GM19239 (cell line): Measurements from ENCODE around the gene TMEM80.

Source experiments
- DNase-seq: peaks from one replicate; pipeline ENCODE4 v3.0.0; 2011; ENCODE audit warnings: low spot score; ENCODE audit not compliant: insufficient read length
- FAIRE-seq: peaks from 2 replicates; lab custom pipeline; 2011; peaks lifted over from hg19 to GRCh38; lab: Jason Lieb, UNC

The TMEM80 gene

DNA sequence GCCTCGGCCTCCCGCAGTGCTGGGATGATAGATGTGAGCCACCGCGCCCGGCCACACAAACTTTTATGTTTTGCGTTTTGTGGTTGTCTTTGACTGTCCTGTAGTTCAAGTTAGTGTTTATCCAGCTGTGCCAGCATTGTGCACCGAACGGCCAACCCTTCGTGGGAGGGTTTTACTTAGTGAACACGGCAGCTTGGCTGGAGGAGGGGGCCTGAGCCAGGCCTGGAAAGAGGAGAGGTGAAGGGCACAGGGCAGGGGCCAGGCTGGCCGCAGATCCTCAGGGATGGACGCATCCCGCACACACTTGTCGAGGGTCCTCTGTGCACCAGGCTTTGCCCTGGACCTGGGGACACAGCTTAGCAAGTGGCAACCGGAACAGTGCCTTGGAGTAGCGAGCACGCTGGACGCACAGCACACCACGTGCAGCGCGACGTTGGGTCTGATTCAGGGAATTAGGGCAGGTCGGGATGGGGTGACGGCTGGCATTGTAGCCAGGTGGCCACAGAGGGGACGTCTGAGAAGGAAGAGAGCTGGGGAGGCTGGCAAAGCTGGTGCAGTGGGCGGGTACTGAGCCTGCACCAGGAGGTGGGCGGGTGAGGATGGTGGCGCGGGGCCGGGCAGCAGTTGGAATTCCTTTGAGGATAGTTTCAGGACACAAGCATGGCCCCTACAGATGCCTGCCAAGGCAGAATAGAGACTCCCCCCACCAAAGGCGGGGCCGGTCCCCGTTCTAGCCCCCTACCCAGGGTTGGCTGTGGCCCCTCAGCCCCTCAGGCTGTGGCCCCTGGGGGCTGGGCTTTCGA, 23.8 kb downstream of the TMEM80 start:
- DNase-seq, result no peak
- FAIRE-seq, result no peak

DNA sequence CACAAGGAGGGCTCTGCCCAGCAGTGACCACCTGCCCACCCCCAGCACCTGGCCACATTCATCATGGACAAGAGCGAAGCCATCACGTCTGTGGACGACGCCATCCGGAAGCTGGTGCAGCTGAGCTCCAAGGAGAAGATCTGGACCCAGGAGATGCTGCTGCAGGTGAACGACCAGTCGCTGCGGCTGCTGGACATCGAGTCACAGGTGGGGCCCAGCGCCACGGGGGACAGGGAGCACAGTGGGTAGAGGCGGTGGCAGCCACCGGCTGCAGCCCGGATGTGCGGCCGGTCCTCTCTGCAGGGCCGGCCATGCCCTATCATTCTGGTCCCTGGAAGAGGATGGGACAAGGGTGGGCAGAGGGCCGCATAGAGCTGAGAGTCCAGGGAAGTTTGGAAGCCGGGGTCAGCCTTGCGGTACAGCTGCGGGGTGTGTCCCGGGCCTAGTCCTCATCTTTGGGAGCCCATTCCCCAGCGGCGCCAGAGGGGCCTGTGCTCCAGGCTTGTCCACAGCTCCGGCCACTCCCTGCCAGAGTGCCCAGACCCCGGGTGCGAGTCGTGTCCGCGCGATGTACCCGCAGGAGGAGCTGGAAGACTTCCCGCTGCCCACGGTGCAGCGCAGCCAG, 24.5 kb downstream of the TMEM80 start:
- FAIRE-seq (no peak), DNase-seq (no peak)

DNA sequence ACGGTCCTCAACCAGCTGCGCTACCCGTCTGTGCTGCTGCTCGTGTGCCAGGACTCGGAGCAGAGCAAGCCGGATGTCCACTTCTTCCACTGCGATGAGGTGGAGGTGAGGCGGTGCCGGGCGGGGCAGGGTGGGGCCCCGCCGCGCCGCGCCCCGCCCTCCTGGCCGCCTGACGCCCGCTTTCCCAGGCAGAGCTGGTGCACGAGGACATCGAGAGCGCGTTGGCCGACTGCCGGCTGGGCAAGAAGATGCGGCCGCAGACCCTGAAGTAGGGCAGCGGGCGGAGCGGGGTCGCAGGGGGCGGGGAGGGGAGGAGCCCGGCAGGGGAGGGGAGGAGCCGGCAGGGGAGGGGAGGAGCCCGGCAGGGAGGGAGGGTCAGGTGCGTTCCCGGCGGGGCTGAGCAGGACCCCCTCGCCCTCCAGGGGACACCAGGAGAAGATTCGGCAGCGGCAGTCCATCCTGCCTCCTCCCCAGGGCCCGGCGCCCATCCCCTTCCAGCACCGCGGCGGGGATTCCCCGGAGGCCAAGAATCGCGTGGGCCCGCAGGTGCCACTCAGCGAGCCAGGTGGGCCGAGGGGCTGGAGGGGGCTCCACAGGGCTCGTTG, 25.1 kb downstream of the TMEM80 start:
- FAIRE-seq (no peak), DNase-seq (no peak)

DNA sequence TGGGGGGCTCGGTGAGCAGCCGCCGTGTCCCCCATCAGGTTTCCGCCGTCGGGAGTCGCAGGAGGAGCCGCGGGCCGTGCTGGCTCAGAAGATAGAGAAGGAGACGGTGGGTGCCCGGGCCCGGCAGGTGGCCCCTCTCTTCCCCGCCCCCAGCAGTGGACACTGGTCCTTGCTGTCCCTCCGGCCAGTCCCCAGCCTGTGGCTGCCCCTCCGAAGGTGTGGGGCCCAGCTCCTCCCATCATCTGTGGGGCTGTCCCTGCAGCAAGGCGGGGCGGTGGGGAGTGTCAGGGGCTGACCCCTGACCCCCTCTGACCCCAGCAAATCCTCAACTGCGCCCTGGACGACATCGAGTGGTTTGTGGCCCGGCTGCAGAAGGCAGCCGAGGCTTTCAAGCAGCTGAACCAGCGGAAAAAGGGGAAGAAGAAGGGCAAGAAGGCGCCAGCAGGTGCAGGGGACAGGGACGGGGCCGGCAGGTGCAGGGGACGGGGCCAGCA, 25.7 kb downstream of the TMEM80 start:
- FAIRE-seq (no peak), DNase-seq (no peak)

DNA sequence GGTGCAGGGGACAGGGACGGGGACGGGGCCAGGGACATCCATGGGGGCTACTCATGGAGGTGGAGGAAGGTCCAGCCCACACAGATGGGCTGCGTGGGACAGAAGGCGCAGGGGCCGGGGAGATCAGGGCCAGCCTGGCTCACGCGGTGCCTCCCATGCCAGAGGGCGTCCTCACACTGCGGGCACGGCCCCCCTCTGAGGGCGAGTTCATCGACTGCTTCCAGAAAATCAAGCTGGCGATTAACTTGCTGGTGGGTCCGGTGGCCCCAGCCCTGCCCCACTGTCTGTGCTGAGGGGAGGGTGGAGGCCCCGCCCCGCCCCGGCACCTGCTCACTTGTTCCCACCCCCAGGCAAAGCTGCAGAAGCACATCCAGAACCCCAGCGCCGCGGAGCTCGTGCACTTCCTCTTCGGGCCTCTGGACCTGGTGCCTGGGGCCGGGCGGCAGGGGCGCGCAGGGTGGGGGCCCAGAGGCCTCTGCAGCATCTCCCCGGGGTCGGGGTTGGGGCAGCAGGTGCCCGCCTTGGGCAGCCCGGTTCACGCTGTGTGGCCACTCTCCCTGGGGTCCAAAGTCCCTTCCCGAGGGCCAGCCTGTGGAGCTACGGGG, 26.2 kb downstream of the TMEM80 start:
- DNase-seq, result no peak
- no peak for FAIRE-seq

DNA sequence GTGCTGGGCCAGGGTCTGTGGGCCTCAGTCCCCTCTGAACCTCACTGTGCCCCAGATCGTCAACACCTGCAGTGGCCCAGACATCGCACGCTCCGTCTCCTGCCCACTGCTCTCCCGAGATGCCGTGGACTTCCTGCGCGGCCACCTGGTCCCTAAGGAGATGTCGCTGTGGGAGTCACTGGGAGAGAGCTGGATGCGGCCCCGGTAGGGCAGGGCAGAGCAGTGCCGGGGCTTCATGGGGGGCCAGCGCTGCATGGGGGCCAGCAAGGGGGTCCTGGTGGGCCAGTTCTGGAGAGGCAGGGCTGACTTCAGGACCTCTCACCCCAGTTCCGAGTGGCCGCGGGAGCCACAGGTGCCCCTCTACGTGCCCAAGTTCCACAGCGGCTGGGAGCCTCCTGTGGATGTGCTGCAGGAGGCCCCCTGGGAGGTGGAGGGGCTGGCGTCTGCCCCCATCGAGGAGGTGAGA, 26.8 kb downstream of the TMEM80 start:
- FAIRE-seq, result no peak

DNA sequence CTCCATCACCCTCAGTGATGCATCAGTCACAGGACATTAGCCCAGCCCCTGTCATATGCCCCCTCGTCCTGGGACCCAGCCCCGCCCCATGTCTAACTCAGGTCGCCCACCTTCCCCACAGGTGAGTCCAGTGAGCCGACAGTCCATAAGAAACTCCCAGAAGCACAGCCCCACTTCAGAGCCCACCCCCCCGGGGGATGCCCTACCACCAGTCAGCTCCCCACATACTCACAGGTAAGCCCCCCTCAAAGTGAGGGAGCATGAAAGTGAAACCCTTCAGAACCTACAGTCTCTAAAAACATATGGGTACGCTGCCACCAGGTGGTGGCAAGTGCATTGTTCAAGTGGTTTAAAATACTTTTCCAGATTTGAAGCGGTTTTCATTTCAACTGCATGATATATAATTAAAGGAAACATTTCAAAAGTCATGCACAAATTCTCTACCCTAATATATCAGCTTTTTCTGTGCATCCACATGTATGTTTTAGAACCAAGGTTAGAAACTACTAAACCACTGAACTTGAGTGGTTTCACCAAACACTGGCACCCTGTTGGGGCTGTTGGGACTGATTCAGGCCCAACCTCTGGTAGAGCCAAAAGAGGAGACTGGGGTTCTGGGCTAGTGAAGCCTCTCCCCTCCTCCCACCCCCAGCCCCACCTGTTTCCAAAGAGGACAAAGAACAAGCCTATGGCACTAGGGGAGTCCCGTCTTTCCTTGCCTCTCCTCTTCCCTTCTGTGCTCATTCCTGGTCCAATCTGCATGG, 27.7 kb downstream of the TMEM80 start:
- peak; percentile 93 for FAIRE-seq
- no peak for DNase-seq

More for the DNA sequence above, 26.8 kb downstream of the TMEM80 start:
- DNase-seq, result no peak

DNA sequence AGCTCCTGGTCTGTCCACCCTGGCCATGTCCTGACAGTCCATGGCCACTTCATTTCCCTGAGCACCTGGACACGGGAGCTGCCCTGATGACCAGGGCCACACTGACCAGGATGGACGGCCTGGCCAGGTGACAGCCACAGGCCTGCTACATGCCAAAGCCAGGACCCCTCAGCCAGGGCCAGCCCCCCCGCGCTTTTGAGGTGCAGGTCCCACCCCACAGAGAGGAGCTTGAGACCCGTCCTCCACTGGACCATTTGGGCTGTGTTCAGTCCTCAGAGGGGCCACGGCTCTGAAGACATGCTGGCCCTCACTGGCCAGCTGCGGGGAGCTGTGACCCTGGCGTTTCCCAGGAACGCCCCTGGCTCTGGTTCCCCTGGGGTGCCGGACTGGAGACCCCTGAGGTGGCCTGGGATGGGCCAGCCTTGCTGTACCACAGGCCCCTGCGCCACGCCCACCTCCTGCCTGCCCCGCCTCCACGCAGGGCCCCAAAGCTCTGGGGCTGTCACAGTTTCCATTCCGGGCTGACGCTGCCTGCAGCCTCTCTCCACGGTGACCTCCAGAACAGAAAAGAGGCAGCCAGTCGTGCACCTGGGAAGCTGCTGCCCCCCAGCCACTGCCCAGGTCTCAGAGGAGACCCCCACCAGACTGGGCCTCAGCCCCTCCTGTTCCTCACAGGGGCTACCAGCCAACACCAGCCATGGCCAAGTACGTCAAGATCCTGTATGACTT, 28.6 kb downstream of the TMEM80 start:
- FAIRE-seq, result no peak
- no peak for DNase-seq

DNA sequence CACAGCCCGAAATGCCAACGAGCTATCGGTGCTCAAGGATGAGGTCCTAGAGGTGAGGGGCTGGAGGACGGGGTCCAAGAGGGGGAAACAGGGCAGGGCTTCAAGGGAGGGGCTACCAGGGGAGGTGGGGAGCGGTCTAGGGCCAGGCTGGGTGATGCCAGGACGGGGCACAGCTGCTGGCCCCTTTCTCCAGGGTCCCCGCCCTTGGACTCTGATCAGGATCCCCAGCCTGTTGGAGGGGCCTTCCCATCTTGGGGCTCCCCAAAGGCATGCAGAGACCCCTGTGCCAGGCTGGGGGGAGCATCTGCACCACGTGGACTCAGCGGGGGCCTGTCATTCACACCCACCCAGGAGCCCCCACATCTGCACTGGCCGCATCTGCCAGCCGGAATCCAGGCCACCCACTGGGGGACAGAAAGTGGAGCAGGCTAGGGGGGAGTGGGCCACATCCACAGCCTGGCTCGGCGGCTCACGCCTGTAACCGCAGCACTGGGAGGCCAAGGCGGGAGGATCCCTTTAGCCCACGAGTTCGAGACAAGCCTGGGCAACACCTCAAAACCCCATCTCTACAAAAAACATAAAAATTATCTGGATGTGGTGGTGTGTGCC, 29.3 kb downstream of the TMEM80 start:
- no peak for FAIRE-seq
- DNase-seq, result no peak

DNA sequence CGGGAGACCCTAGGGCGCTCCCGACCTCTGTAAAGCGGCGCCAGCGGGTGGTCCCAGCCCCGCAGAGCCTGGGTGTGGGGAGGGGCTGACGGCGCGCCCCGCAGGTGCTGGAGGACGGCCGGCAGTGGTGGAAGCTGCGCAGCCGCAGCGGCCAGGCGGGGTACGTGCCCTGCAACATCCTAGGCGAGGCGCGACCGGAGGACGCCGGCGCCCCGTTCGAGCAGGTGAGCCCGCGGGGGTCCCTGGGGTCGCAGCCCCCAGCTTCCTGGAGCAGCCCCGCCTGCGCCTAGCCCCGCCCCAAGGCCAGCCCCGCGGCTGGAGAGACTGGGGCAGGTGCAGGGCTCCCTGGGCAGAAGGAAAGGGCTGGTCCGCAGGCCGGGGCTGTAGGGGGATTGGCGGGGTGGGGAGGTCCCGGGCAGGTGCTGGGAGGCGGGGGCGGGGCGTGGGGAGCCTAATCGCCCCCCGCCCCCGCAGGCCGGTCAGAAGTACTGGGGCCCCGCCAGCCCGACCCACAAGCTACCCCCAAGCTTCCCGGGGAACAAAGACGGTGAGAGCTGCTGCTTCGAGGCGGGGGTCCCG, 30.1 kb downstream of the TMEM80 start:
- DNase-seq (no peak), FAIRE-seq (no peak)

DNA sequence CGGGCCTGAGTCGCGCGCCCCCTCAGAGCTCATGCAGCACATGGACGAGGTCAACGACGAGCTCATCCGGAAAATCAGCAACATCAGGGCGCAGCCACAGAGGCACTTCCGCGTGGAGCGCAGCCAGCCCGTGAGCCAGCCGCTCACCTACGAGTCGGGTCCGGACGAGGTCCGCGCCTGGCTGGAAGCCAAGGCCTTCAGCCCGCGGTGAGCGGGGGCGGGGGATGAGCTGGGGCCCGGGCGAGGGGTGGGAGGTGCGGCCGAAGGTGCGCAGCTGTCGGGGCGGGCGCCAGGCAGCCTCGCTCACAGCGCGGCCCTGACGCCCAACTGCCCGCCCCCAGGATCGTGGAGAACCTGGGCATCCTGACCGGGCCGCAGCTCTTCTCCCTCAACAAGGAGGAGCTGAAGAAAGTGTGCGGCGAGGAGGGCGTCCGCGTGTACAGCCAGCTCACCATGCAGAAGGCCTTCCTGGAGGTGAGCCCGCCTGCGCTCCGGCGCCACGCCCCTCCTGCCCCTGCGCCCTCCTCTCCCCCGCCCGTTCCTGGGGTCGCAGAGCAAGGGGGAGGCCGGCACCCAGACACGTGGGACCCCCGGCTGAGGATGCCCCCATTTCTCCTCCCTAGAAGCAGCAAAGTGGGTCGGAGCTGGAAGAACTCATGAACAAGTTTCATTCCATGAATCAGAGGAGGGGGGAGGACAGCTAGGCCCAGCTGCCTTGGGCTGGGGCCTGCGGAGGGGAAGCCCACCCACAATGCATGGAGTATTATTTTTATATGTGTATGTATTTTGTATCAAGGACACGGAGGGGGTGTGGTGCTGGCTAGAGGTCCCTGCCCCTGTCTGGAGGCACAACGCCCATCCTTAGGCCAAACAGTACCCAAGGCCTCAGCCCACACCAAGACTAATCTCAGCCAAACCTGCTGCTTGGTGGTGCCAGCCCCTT, 30.9 kb downstream of the TMEM80 start:
- FAIRE-seq (peak; percentile 77), DNase-seq (no peak)

DNA sequence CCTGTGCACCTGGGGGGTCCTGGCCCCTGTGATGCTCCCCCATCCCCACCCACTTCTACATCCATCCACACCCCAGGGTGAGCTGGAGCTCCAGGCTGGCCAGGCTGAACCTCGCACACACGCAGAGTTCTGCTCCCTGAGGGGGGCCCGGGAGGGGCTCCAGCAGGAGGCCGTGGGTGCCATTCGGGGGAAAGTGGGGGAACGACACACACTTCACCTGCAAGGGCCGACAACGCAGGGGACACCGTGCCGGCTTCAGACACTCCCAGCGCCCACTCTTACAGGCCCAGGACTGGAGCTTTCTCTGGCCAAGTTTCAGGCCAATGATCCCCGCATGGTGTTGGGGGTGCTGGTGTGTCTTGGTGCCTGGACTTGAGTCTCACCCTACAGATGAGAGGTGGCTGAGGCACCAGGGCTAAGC, 31.7 kb downstream of the TMEM80 start:
- FAIRE-seq, result no peak
- no peak for DNase-seq

DNA sequence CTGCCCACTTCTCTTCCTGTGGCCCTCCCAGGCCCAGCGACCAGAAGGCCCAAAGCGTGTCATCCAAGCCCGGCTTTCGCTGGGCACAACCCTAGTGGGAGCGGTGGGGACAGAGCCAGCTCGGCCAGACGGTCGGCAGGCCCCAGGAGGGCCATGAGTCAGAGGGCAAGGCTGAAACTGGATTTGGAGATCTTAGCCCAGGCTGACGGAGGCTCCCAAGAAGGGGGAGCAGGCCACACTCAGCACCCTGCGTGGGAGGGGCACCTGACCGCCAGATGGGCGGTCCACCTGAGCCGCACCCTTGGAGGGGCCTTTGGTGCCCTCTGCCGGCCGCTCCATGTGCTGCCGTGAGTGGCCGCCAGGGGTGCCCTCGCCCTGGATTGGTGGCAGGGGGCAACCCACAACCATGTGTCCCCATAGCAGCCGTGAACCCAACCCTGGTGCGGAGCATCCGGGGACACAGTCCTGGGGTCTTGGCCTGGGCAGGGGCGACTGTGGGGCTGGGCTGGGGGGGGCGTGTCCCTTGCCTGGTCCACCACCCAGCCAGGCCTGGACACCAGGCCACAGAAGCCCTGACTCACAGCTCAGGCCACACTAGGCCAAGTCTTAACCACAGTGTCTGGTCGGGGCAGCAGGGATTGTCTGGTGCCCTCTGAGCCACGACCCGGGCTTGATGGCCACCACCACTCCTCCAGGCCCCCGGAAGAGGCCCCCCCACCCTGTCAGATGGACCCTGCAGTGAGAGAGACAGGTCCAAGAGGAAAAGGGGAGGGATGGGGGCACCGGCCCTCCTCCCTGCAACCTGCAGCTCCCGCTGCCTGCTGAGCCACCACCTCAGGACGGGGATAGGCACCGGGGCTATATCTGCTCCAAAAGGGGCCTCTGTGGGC, 32.5 kb downstream of the TMEM80 start:
- FAIRE-seq (no peak), DNase-seq (peak; percentile 97)

DNA sequence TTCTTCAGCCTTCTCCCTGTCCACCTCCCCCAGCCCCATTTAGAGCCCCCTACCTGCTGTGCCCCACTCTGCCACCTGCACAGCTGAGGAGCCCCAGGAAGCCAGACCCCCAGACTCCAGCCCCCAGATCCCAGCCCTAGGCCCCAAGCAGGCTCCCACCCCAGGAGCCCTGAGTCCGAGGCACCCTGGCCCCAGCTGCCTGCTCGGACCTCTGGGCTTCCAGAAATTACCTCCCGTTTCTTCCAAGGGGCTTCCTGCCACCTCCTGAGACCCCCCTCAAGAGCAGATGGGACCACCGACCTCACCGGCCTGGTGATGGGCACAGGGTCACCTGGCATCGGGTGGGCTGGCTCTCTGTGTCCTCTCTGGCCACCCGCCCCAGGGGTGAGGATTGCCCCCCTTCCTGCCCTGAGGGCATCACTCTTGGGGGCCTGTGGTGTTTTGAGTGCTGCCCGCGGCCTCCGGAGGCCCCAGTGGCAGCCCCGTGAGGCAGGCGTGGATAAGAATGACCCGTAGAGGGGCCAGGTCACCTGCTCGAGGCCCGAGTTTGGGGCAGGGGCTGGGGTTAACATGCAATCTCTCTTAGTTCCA, 33.4 kb downstream of the TMEM80 start:
- FAIRE-seq, result no peak
- DNase-seq, result no peak

DNA sequence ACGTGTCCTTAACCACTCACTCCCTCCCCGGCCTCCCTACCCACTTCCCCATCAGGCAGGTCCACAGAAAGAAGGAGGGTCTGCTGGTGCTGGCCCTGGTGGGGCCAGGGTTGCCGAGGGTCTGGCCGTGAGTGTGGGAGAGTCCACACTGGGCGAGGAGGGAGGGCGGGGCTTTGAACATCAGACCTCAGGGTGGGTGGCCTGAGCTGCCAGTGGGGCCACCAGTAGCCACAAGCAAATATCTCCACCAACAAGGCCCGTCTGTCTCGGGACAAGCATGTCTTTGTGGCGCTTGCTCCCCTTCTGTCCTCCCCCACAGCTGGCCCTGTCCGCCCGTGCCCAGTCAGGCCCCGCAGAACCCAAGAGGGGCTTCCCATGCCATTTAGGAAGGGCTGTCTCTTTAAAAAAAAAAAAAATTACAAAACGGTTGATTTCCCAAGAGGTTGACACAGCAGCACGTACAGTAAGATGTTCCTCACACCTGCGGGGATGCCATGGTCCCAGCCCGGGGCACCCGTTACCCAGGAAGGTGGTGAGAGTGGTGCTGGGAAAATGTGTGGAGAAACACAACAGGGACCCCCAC, 34.0 kb downstream of the TMEM80 start:
- DNase-seq (no peak), FAIRE-seq (no peak)

DNA sequence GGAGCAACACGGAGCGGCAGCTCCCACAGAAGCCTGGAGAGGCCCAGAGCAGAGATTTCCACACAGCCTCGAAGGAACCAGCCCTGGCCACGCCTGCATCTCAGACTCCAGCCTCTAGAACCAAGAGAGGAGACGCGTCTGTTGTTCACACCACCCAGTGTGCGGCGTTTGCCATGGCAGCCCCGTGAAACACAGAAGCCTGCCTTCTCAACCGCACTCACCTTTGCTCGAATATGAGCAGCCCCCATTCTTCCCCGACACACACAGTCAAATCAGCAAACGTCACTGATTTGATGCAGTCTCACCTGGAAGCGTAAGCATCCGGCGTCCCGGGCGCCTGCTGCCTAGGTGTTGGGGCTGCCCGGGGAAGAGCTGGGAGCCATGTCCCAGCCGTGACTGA, 37.5 kb downstream of the TMEM80 start:
- FAIRE-seq (no peak), DNase-seq (no peak)
